PC-9 (cell line): Measurements from ENCODE around the gene SP1.

Source experiments
- EZH2 ChIP-seq: fragments of 200-600 bp; sonication (generic); IDR thresholded peaks from 2 replicates; pipeline ENCODE4 v1.8.0; 2017; ENCODE audit warnings: antibody characterized with exemption, low read depth
- TF ChIP-seq, protein P1 (sequence below): fragments of 200-600 bp; sonication (generic); conservative IDR thresholded peaks from 2 replicates; pipeline ENCODE4 v1.6.1; 2017; ENCODE audit warnings: mixed run types, antibody characterized with exemption, mild to moderate bottlenecking, moderate library complexity

GRCh38 chr12:53399896-53400295 is 19.9 kb downstream of the SP1 start:
- TF ChIP-seq, protein P1, sequence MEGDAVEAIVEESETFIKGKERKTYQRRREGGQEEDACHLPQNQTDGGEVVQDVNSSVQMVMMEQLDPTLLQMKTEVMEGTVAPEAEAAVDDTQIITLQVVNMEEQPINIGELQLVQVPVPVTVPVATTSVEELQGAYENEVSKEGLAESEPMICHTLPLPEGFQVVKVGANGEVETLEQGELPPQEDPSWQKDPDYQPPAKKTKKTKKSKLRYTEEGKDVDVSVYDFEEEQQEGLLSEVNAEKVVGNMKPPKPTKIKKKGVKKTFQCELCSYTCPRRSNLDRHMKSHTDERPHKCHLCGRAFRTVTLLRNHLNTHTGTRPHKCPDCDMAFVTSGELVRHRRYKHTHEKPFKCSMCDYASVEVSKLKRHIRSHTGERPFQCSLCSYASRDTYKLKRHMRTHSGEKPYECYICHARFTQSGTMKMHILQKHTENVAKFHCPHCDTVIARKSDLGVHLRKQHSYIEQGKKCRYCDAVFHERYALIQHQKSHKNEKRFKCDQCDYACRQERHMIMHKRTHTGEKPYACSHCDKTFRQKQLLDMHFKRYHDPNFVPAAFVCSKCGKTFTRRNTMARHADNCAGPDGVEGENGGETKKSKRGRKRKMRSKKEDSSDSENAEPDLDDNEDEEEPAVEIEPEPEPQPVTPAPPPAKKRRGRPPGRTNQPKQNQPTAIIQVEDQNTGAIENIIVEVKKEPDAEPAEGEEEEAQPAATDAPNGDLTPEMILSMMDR = no peak
- no peak for TF ChIP-seq EZH2
